ENCODE results near the gene CUX1.

Gene CUX1

GRCh38 chr7:102068846-102069245, 251.4 kb downstream of the CUX1 start:
- no peak for DNase-seq (ENCODE audit: low read depth in 3 of 3, low spot score in 1 of 3)

- DNase-seq (ENCODE audit: low read depth in 3 of 3, low spot score in 1 of 3) = no peak
Measured at GRCh38 chr7:102069931-102070629, 252.7 kb downstream of the CUX1 start.

- DNase-seq (ENCODE audit: low read depth in 3 of 3, low spot score in 1 of 3) = no peak
Measured at GRCh38 chr7:102072003-102072402, 254.6 kb downstream of the CUX1 start.

GRCh38 chr7:102072636-102073209, 255.3 kb downstream of the CUX1 start:
- DNase-seq (ENCODE audit: low read depth in 3 of 3, low spot score in 1 of 3) = no peak

GRCh38 chr7:102073931-102074880, 256.8 kb downstream of the CUX1 start:
- no peak for DNase-seq (ENCODE audit: low read depth in 3 of 3, low spot score in 1 of 3)

- no peak for DNase-seq (ENCODE audit: low read depth in 3 of 3, low spot score in 1 of 3)
Measured at GRCh38 chr7:102075126-102075525, 257.7 kb downstream of the CUX1 start.

- no peak for DNase-seq (ENCODE audit: low read depth in 3 of 3, low spot score in 1 of 3)
Measured at GRCh38 chr7:102075553-102076135, 258.2 kb downstream of the CUX1 start.

- no peak for DNase-seq (ENCODE audit: low read depth in 3 of 3, low spot score in 1 of 3)
Measured at GRCh38 chr7:102077081-102077480, 259.7 kb downstream of the CUX1 start.

- no peak for DNase-seq (ENCODE audit: low read depth in 3 of 3, low spot score in 1 of 3)
Measured at GRCh38 chr7:102079140-102080018, 262.0 kb downstream of the CUX1 start.

GRCh38 chr7:102080019-102080433, 262.6 kb downstream of the CUX1 start:
- no peak for DNase-seq (ENCODE audit: low read depth in 3 of 3, low spot score in 1 of 3)

GRCh38 chr7:102080434-102081243, 263.2 kb downstream of the CUX1 start:
- no peak for DNase-seq (ENCODE audit: low read depth in 3 of 3, low spot score in 1 of 3)

- no peak for DNase-seq (ENCODE audit: low read depth in 3 of 3, low spot score in 1 of 3)
Measured at GRCh38 chr7:102081244-102081627, 263.8 kb downstream of the CUX1 start.

GRCh38 chr7:102082693-102083368, 265.4 kb downstream of the CUX1 start:
- DNase-seq (ENCODE audit: low read depth in 3 of 3, low spot score in 1 of 3) = no peak

- DNase-seq (ENCODE audit: low read depth in 3 of 3, low spot score in 1 of 3) = no peak
Measured at GRCh38 chr7:102085218-102085772, 267.9 kb downstream of the CUX1 start.

GRCh38 chr7:102089175-102090098, 272.0 kb downstream of the CUX1 start:
- no peak for DNase-seq (ENCODE audit: low read depth in 3 of 3, low spot score in 1 of 3)

- DNase-seq (ENCODE audit: low read depth in 3 of 3, low spot score in 1 of 3) = no peak
Measured at GRCh38 chr7:102093599-102094315, 276.3 kb downstream of the CUX1 start.

GRCh38 chr7:102094316-102094650, 276.9 kb downstream of the CUX1 start:
- DNase-seq (ENCODE audit: low read depth in 3 of 3, low spot score in 1 of 3) = no peak
